Measurements from ENCODE around the gene CCL20. TPM values are rescaled to one million over a fixed set of nuclear protein-coding genes. Genes with fewer than 3 reads are reported as not detected.

CCL20 gene
- total and polyA plus RNA-seq, 2 donors from 2014 or later: 2.5 to 2.7 TPM

- H3K4me3 ChIP-seq (ENCODE audit: low read length in 3 of 3): no peak overlapping the region
- no peaks in the 10 kb centered on the region for H3K36me3 ChIP-seq (ENCODE audit: control insufficient read depth in 2 of 3, insufficient read depth in 3 of 3, low read length in 3 of 3)
- no peaks in the 10 kb centered on the region for H3K9me3 ChIP-seq (ENCODE audit: control insufficient read depth in 2 of 3, insufficient read depth in 1 of 3, low read length in 3 of 3)
- peak overlapping the region in 1 of 2 donors; percentile 5 for H3K27ac ChIP-seq (ENCODE audit: low read depth in 2 of 2, low read length in 2 of 2)
- H3K4me1 ChIP-seq (ENCODE audit: control insufficient read depth in 2 of 3, insufficient read depth in 2 of 3, low read depth in 1 of 3, low read length in 3 of 3): peaks cover 0 to 5% (median 0%) of the 10 kb centered on the region in 3 donors
- no peaks in the 10 kb centered on the region for H3K27me3 ChIP-seq (ENCODE audit: control insufficient read depth, insufficient read depth, low read length)
- no peak overlapping the region for H3K9ac ChIP-seq (ENCODE audit: low read length in 3 of 3)
- DNase-seq (no peak), FAIRE-seq (no peak)
- intact Hi-C loops (cut with DNase I): no loop called here
- TF ChIP-seq CTCF (IDR thresholded peaks at IDR 0.05; ENCODE audit: borderline replicate concordance, extremely low read depth, insufficient read depth): no peak
Measured at GRCh38 chr2:227785293-227785692, 28.3 kb upstream of the CCL20 start.

- TF ChIP-seq CTCF (IDR thresholded peaks at IDR 0.05; ENCODE audit: borderline replicate concordance, extremely low read depth, insufficient read depth): no peak
- no peak overlapping the region for H3K4me3 ChIP-seq (ENCODE audit: low read length in 3 of 3)
- H3K4me1 ChIP-seq (ENCODE audit: control insufficient read depth in 2 of 3, insufficient read depth in 2 of 3, low read depth in 1 of 3, low read length in 3 of 3): peaks cover 0 to under 1% (median 0%) of the 10 kb centered on the region in 3 donors
- H3K36me3 ChIP-seq (ENCODE audit: control insufficient read depth in 2 of 3, insufficient read depth in 3 of 3, low read length in 3 of 3): no peaks in the 10 kb centered on the region
- DNase-seq (no peak), FAIRE-seq (no peak)
- H3K27me3 ChIP-seq (ENCODE audit: control insufficient read depth, insufficient read depth, low read length): no peaks in the 10 kb centered on the region
- intact Hi-C loops (cut with DNase I): no loop called here
- H3K9ac ChIP-seq (ENCODE audit: low read length in 3 of 3): no peak overlapping the region
- no peaks in the 10 kb centered on the region for H3K9me3 ChIP-seq (ENCODE audit: control insufficient read depth in 2 of 3, insufficient read depth in 1 of 3, low read length in 3 of 3)
- no peak overlapping the region for H3K27ac ChIP-seq (ENCODE audit: low read depth in 2 of 2, low read length in 2 of 2)
Measured at GRCh38 chr2:227788561-227789018, 25.1 kb upstream of the CCL20 start.

- Histone ChIP-seq H3K4me3 (ENCODE audit: low read length in 3 of 3) (no peak overlapping the region), H3K36me3 (ENCODE audit: control insufficient read depth in 2 of 3, insufficient read depth in 3 of 3, low read length in 3 of 3) (no peaks in the 10 kb centered on the region), H3K4me1 (ENCODE audit: control insufficient read depth in 2 of 3, insufficient read depth in 2 of 3, low read depth in 1 of 3, low read length in 3 of 3) (no peaks in the 10 kb centered on the region), H3K9me3 (ENCODE audit: control insufficient read depth in 2 of 3, insufficient read depth in 1 of 3, low read length in 3 of 3) (no peaks in the 10 kb centered on the region), H3K9ac (ENCODE audit: low read length in 3 of 3) (no peak overlapping the region), H3K27me3 (ENCODE audit: control insufficient read depth, insufficient read depth, low read length) (no peaks in the 10 kb centered on the region), H3K27ac (ENCODE audit: low read depth in 2 of 2, low read length in 2 of 2) (no peak overlapping the region)
- DNase-seq: no peak
- TF ChIP-seq CTCF (IDR thresholded peaks at IDR 0.05; ENCODE audit: borderline replicate concordance, extremely low read depth, insufficient read depth): no peak
- FAIRE-seq: no peak
- intact Hi-C loops (cut with DNase I): no loop called here
Measured at GRCh38 chr2:227789803-227790202, 23.8 kb upstream of the CCL20 start.

- no peak for FAIRE-seq
Measured at GRCh38 chr2:227793148-227793712, 20.4 kb upstream of the CCL20 start.

More at GRCh38 chr2:227793148-227793712, 20.4 kb upstream of the CCL20 start:
- intact Hi-C loops (cut with DNase I): no loop called here
- no peak for TF ChIP-seq CTCF (IDR thresholded peaks at IDR 0.05; ENCODE audit: borderline replicate concordance, extremely low read depth, insufficient read depth)
- H3K36me3 ChIP-seq (ENCODE audit: control insufficient read depth in 2 of 3, insufficient read depth in 3 of 3, low read length in 3 of 3): no peaks in the 10 kb centered on the region
- no peak for DNase-seq
- H3K4me3 ChIP-seq (ENCODE audit: low read length in 3 of 3): no peak overlapping the region
- no peaks in the 10 kb centered on the region for H3K4me1 ChIP-seq (ENCODE audit: control insufficient read depth in 2 of 3, insufficient read depth in 2 of 3, low read depth in 1 of 3, low read length in 3 of 3)
- no peaks in the 10 kb centered on the region for H3K27me3 ChIP-seq (ENCODE audit: control insufficient read depth, insufficient read depth, low read length)
- H3K27ac ChIP-seq (ENCODE audit: low read depth in 2 of 2, low read length in 2 of 2): no peak overlapping the region
- no peak overlapping the region for H3K9ac ChIP-seq (ENCODE audit: low read length in 3 of 3)
- no peaks in the 10 kb centered on the region for H3K9me3 ChIP-seq (ENCODE audit: control insufficient read depth in 2 of 3, insufficient read depth in 1 of 3, low read length in 3 of 3)
